Activated CD4-positive, alpha-beta T cell treated with anti-CD3 and anti-CD28 coated beads for 36 hours (primary cell): ENCODE data around the gene PUS10. TPM values are rescaled to one million over a fixed set of nuclear protein-coding genes. Genes with fewer than 3 reads are reported as not detected.
"Not testable (repeated sequence)": the region's sequence is repeated elsewhere in the genome, so short reads cannot be mapped to it uniquely, and the experiment has no call there.

Experiments
- ATAC-seq: fragments of 200-7000 bp; cut with Tn5 transposase; one replicate; pipeline ENCODE4 v1.10.0; 2021; ENCODE audit warnings: mild to moderate bottlenecking, moderate library complexity
- CTCF ChIA-PET: fragments of 350-600 bp; sonication (Branson Sonifier 250); formaldehyde crosslinking; loops from one replicate; lab custom pipeline; 2021; ENCODE audit warnings: antibody characterized with exemption; lab: Charles Lee
- POLR2A ChIA-PET: fragments of 350-600 bp; sonication (Branson Sonifier 250); formaldehyde crosslinking; loops from one replicate; lab custom pipeline; 2021; ENCODE audit warnings: antibody characterized with exemption, inconsistent platforms; lab: Charles Lee
- DNase-seq: peaks from one replicate; pipeline ENCODE4 v3.0.0-alpha.2; 2020
- H3K27ac Mint-ChIP-seq: one replicate; pipeline ENCODE4 v1.8.0; 2021; ENCODE audit warnings: mixed read lengths
- H3K27me3 Mint-ChIP-seq: one replicate; pipeline ENCODE4 v1.8.0; 2021; ENCODE audit warnings: mixed read lengths
- H3K36me3 Mint-ChIP-seq: one replicate; pipeline ENCODE4 v1.8.0; 2021; ENCODE audit warnings: low read depth, mixed read lengths
- H3K4me1 Mint-ChIP-seq: one replicate; pipeline ENCODE4 v1.8.0; 2021; ENCODE audit warnings: mixed read lengths
- H3K4me3 Mint-ChIP-seq: one replicate; pipeline ENCODE4 v1.8.0; 2021; ENCODE audit warnings: mild to moderate bottlenecking, moderate library complexity, mixed read lengths
- H3K9me3 Mint-ChIP-seq: one replicate; pipeline ENCODE4 v1.8.0; 2021; ENCODE audit warnings: low read depth, mixed read lengths
- intact Hi-C, 2 experiments: fragments of 100-400 bp; cut with DNase I in 1 of 2; cut with micrococcal nuclease in 1 of 2; formaldehyde crosslinking; loops; one replicate each; pipeline versions ENCODE4 v1.14.2 to v1.15.1; 2022 to 2024; cut with DNase I, micrococcal nuclease
- total RNA-seq, 2 experiments: library from RNA; stranded (reverse); gene quantifications; one replicate each; pipeline ENCODE4 v1.2.3, GENCODE V29; 2021

The PUS10 gene
- total RNA-seq, 2 experiments from 2014 or later, result 8.5 to 8.9 TPM

GRCh38 chr2:61012303-61012702 is 5.8 kb downstream of the PUS10 start:
- peak; percentile 27 for DNase-seq
- CTCF ChIA-PET, result interaction anchor here (1.7 kb wide), 1 partner anchor 13 kb away, joined by 4 read pairs; no protein-coding TSS in a partner anchor
- Mint-ChIP-seq H3K4me1 (peaks cover 24% of the 10 kb centered on the region), H3K27ac (peak overlapping the region; percentile 26)
- not testable (repeated sequence) for H3K36me3 Mint-ChIP-seq, H3K27me3 Mint-ChIP-seq, H3K9me3 Mint-ChIP-seq, H3K4me3 Mint-ChIP-seq, ATAC-seq
- intact Hi-C loops, result loop anchor here in 1 of 2 experiments (5.0 kb wide), 1 partner anchor 220 kb away; no protein-coding TSS in a partner anchor
- POLR2A ChIA-PET, result interaction anchor here (0.7 kb wide), 2 partner anchors 71 to 131 kb away, joined by 4 to 5 read pairs; partner anchors contain the start of gene REL

- intact Hi-C loops, result loop anchor here in 1 of 2 experiments (5.0 kb wide), 1 partner anchor 219 kb away; no protein-coding TSS in a partner anchor
- ATAC-seq, result no peak
- Mint-ChIP-seq H3K4me1 (peaks cover 24% of the 10 kb centered on the region), H3K36me3 (no peaks in the 10 kb centered on the region), H3K9me3 (no peaks in the 10 kb centered on the region), H3K27ac (no peak overlapping the region), H3K4me3 (no peak overlapping the region), H3K27me3 (no peaks in the 10 kb centered on the region)
- CTCF ChIA-PET, result interaction anchor here (0.6 to 1.7 kb wide), 5 partner anchors 9 to 226 kb away, joined by 3 to 6 read pairs (median 3); no protein-coding TSS in a partner anchor
- POLR2A ChIA-PET, result no interaction called here
- DNase-seq, result no peak
Measured at GRCh38 chr2:61011678-61012077, 6.4 kb downstream of the PUS10 start.

GRCh38 chr2:61009355-61009754 is 8.7 kb downstream of the PUS10 start:
- CTCF ChIA-PET, result no interaction called here
- H3K27ac Mint-ChIP-seq, result no peak overlapping the region
- POLR2A ChIA-PET, result no interaction called here
- H3K27me3 Mint-ChIP-seq, result no peaks in the 10 kb centered on the region
- intact Hi-C loops, result no loop called here
- H3K9me3 Mint-ChIP-seq, result no peaks in the 10 kb centered on the region
- DNase-seq (no peak), ATAC-seq (no peak)
- H3K36me3 Mint-ChIP-seq, result peaks cover 2% of the 10 kb centered on the region
- no peak overlapping the region for H3K4me3 Mint-ChIP-seq
- peaks cover 17% of the 10 kb centered on the region for H3K4me1 Mint-ChIP-seq

- Mint-ChIP-seq H3K4me1 (peaks cover under 1% of the 10 kb centered on the region), H3K4me3 (no peak overlapping the region), H3K36me3 (peaks cover 2% of the 10 kb centered on the region), H3K27ac (no peak overlapping the region), H3K9me3 (no peaks in the 10 kb centered on the region), H3K27me3 (no peaks in the 10 kb centered on the region)
- POLR2A ChIA-PET, result no interaction called here
- CTCF ChIA-PET, result interaction anchor here (1.0 to 2.1 kb wide), 6 partner anchors 9 to 332 kb away, joined by 3 to 11 read pairs (median 6); no protein-coding TSS in a partner anchor
- no peak for DNase-seq
- intact Hi-C loops, result no loop called here
- no peak for ATAC-seq
Measured at GRCh38 chr2:61006486-61007105, 11.5 kb downstream of the PUS10 start.

- no peaks in the 10 kb centered on the region for H3K4me1 Mint-ChIP-seq
- POLR2A ChIA-PET, result no interaction called here
- no peaks in the 10 kb centered on the region for H3K9me3 Mint-ChIP-seq
- ATAC-seq (no peak), DNase-seq (no peak)
- intact Hi-C loops, result no loop called here
- no peak overlapping the region for H3K27ac Mint-ChIP-seq
- CTCF ChIA-PET, result interaction anchor here (0.8 to 2.1 kb wide), 8 partner anchors 12 to 331 kb away, joined by 3 to 11 read pairs (median 3); partner anchors contain the start of genes PEX13 and PUS10
- no peaks in the 10 kb centered on the region for H3K27me3 Mint-ChIP-seq
- H3K36me3 Mint-ChIP-seq, result peaks cover 2% of the 10 kb centered on the region
- H3K4me3 Mint-ChIP-seq, result no peak overlapping the region
Measured at GRCh38 chr2:61005736-61006135, 12.3 kb downstream of the PUS10 start.

- Mint-ChIP-seq H3K4me3 (no peak overlapping the region), H3K36me3 (no peaks in the 10 kb centered on the region), H3K4me1 (no peaks in the 10 kb centered on the region), H3K27me3 (no peaks in the 10 kb centered on the region), H3K9me3 (no peaks in the 10 kb centered on the region), H3K27ac (no peak overlapping the region)
- peak; percentile 77 for ATAC-seq
- ChIA-PET CTCF (interaction anchor here (0.5 to 6.7 kb wide), 54 partner anchors 8 to 417 kb away, joined by 3 to 115 read pairs (median 4); partner anchors contain the start of genes PAPOLG and REL), POLR2A (interaction anchor here (0.9 to 1.0 kb wide), 3 partner anchors 100 to 292 kb away, joined by 3 to 7 read pairs (median 6); no protein-coding TSS in a partner anchor)
- intact Hi-C loops, result loop anchor here (1.0 to 2.0 kb wide), 4 partner anchors 194 to 438 kb away; no protein-coding TSS in a partner anchor
- no peak for DNase-seq
Measured at GRCh38 chr2:60998628-60999545, 19.2 kb downstream of the PUS10 start.

- Mint-ChIP-seq H3K36me3 (peaks cover 9% of the 10 kb centered on the region), H3K27ac (no peak overlapping the region), H3K4me3 (no peak overlapping the region), H3K4me1 (peaks cover 8% of the 10 kb centered on the region), H3K9me3 (peaks cover 5% of the 10 kb centered on the region), H3K27me3 (no peaks in the 10 kb centered on the region)
- DNase-seq, result no peak
- intact Hi-C loops, result no loop called here
- ChIA-PET POLR2A (no interaction called here), CTCF (no interaction called here)
- no peak for ATAC-seq
Measured at GRCh38 chr2:60994131-60994530, 23.9 kb downstream of the PUS10 start.

- H3K4me1 Mint-ChIP-seq, result peaks cover 8% of the 10 kb centered on the region
- ChIA-PET CTCF (interaction anchor here (1.0 to 1.2 kb wide), 4 partner anchors 25 to 287 kb away, joined by 3 to 4 read pairs (median 3); no protein-coding TSS in a partner anchor), POLR2A (no interaction called here)
- DNase-seq (no peak), ATAC-seq (peak; percentile 88)
- intact Hi-C loops, result no loop called here
- no peak overlapping the region for H3K4me3 Mint-ChIP-seq
- peaks cover 9% of the 10 kb centered on the region for H3K36me3 Mint-ChIP-seq
- H3K27ac Mint-ChIP-seq, result peak overlapping the region; percentile 40
- no peaks in the 10 kb centered on the region for H3K27me3 Mint-ChIP-seq
- peaks cover 5% of the 10 kb centered on the region for H3K9me3 Mint-ChIP-seq
Measured at GRCh38 chr2:60992985-60993392, 25.1 kb downstream of the PUS10 start.

GRCh38 chr2:60991644-60992043 is 26.4 kb downstream of the PUS10 start:
- Mint-ChIP-seq H3K27ac (no peak overlapping the region), H3K27me3 (no peaks in the 10 kb centered on the region), H3K36me3 (peaks cover 9% of the 10 kb centered on the region), H3K4me3 (no peak overlapping the region), H3K9me3 (peaks cover 5% of the 10 kb centered on the region), H3K4me1 (peaks cover 8% of the 10 kb centered on the region)
- ChIA-PET CTCF (interaction anchor here (0.9 to 2.7 kb wide), 3 partner anchors 8 to 187 kb away, joined by 3 to 13 read pairs (median 3); no protein-coding TSS in a partner anchor), POLR2A (no interaction called here)
- intact Hi-C loops, result no loop called here
- no peak for DNase-seq
- ATAC-seq, result no peak

- no peaks in the 10 kb centered on the region for H3K27me3 Mint-ChIP-seq
- ChIA-PET CTCF (interaction anchor here (0.6 to 2.7 kb wide), 3 partner anchors 10 to 29 kb away, joined by 3 to 13 read pairs (median 4); no protein-coding TSS in a partner anchor), POLR2A (no interaction called here)
- peaks cover 8% of the 10 kb centered on the region for H3K4me1 Mint-ChIP-seq
- H3K4me3 Mint-ChIP-seq, result no peak overlapping the region
- DNase-seq (no peak), ATAC-seq (no peak)
- H3K36me3 Mint-ChIP-seq, result peaks cover 9% of the 10 kb centered on the region
- no peak overlapping the region for H3K27ac Mint-ChIP-seq
- intact Hi-C loops, result no loop called here
- H3K9me3 Mint-ChIP-seq, result peaks cover 5% of the 10 kb centered on the region
Measured at GRCh38 chr2:60989259-60989658, 28.8 kb downstream of the PUS10 start.

- H3K27ac Mint-ChIP-seq, DNase-seq, H3K4me3 Mint-ChIP-seq, H3K27me3 Mint-ChIP-seq, intact Hi-C loops, H3K36me3 Mint-ChIP-seq, POLR2A ChIA-PET, ATAC-seq, H3K4me1 Mint-ChIP-seq, H3K9me3 Mint-ChIP-seq: not testable (repeated sequence)
- CTCF ChIA-PET, result interaction anchor here (0.7 to 1.0 kb wide), 2 partner anchors 11 to 41 kb away, joined by 3 read pairs; no protein-coding TSS in a partner anchor
Measured at GRCh38 chr2:60987656-60988055, 30.4 kb downstream of the PUS10 start.
